ENCODE measurements around the gene ADORA1. TPM values are rescaled to one million over a fixed set of nuclear protein-coding genes. Genes with fewer than 3 reads are reported as not detected.

ADORA1 gene
- total RNA-seq, 1 experiment from 2014 or later, result 1.2 TPM

DNA sequence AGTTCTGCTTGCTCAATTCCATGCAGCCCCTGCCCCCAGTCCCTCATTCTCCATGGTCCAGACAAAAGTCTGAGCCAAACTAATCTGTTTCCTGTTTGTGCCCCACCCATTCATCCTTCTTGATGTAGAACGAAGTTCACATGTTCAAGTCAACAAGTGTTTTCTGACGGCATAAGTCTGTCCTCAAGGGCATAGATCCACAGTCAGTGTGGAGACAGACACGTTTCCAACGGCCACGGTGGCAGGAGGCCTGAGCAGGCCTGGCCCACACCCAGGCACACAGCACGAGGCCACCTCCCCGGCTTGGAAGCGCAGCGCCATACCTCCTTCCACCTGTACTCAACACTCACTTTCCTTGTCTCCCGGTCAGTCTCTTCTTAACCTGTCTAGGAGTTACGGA, 16.1 kb downstream of the ADORA1 start:
- no peak for TF ChIP-seq CTCF (conservative IDR thresholded peaks at IDR 0.05; ENCODE audit: low read depth, low read length)
- TF ChIP-seq EZH2 (IDR thresholded peaks at IDR 0.05; ENCODE audit: borderline replicate concordance, low read depth, low read length, poor library complexity, severe bottlenecking), result no peak
- Histone ChIP-seq H3K9me3 (ENCODE audit: low read depth, low read length, poor library complexity, severe bottlenecking) (no peaks in the 10 kb centered on the region), H3K27ac (ENCODE audit: low read depth, low read length, poor library complexity, severe bottlenecking) (no peak overlapping the region), H3K4me3 (ENCODE audit: low read depth, low read length, poor library complexity, severe bottlenecking) (no peak overlapping the region), H3K4me1 (ENCODE audit: insufficient read depth, low read length, poor library complexity, severe bottlenecking) (peaks cover 5% of the 10 kb centered on the region), H3K36me3 (ENCODE audit: insufficient read depth, low read length, poor library complexity, severe bottlenecking) (no peaks in the 10 kb centered on the region), H3K27me3 (replicated peaks; ENCODE audit: insufficient read depth, low read depth, low read length, poor library complexity) (no peaks in the 10 kb centered on the region)
- BruUV-seq (replicated peaks), result no TSS peak
- ChIA-PET POLR2A (ENCODE audit: low non-redundant PET) (no interaction called here), CTCF (no interaction called here)
- no peak for DNase-seq (ENCODE audit: low spot score)
- intact Hi-C loops (cut with micrococcal nuclease; ENCODE audit: unreplicated experiment), result no loop called here

GRCh38 chr1:203144661-203145060, 17.1 kb downstream of the ADORA1 start:
- H3K36me3 ChIP-seq (ENCODE audit: insufficient read depth, low read length, poor library complexity, severe bottlenecking), result no peaks in the 10 kb centered on the region
- no peak for DNase-seq (ENCODE audit: low spot score)
- peaks cover 5% of the 10 kb centered on the region for H3K4me1 ChIP-seq (ENCODE audit: insufficient read depth, low read length, poor library complexity, severe bottlenecking)
- no peak for TF ChIP-seq EZH2 (IDR thresholded peaks at IDR 0.05; ENCODE audit: borderline replicate concordance, low read depth, low read length, poor library complexity, severe bottlenecking)
- no peak for TF ChIP-seq CTCF (conservative IDR thresholded peaks at IDR 0.05; ENCODE audit: low read depth, low read length)
- no peaks in the 10 kb centered on the region for H3K9me3 ChIP-seq (ENCODE audit: low read depth, low read length, poor library complexity, severe bottlenecking)
- BruUV-seq (replicated peaks), result no TSS peak
- no peak overlapping the region for H3K27ac ChIP-seq (ENCODE audit: low read depth, low read length, poor library complexity, severe bottlenecking)
- CTCF ChIA-PET, result no interaction called here
- intact Hi-C loops (cut with micrococcal nuclease; ENCODE audit: unreplicated experiment), result no loop called here
- POLR2A ChIA-PET (ENCODE audit: low non-redundant PET), result no interaction called here
- no peaks in the 10 kb centered on the region for H3K27me3 ChIP-seq (replicated peaks; ENCODE audit: insufficient read depth, low read depth, low read length, poor library complexity)
- no peak overlapping the region for H3K4me3 ChIP-seq (ENCODE audit: low read depth, low read length, poor library complexity, severe bottlenecking)

DNA sequence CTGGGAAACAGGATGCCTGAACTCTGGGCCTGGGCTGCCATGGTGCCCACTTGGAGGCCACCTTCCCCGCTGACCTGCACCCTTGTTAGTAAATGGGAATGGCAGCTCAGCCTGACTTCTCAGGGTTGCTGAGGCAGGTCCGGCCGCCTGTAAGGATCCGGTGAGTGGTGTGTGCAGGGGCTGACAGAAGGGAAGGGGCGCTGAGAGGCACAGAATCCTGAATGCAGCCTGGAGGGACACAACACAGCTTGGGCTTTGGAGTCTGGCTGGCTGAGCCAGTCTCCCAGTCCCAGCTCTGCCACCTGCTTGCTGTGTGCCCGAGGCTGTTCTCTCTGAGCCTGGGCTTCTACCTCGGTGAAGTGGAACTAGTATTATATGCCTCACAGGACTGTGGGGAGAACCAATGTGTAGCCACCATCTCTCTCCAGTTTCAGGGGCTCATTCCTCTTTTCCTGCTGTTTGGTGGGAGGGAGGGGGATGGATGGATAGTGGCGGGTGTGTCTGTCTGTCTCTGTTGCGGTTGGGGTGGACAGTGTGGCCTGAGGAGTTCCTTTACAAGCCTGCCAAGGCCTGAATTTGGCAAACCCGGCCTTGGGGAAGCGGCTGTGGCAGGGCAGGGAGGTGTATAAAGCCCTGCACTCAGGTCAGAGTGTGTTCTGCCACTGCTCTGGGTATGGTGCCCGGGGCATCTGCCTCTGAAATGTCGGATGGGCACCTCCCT, 18.0 kb downstream of the ADORA1 start:
- TF ChIP-seq CTCF (conservative IDR thresholded peaks at IDR 0.05; ENCODE audit: low read depth, low read length) (no peak), EZH2 (IDR thresholded peaks at IDR 0.05; ENCODE audit: borderline replicate concordance, low read depth, low read length, poor library complexity, severe bottlenecking) (no peak)
- Histone ChIP-seq H3K27me3 (replicated peaks; ENCODE audit: insufficient read depth, low read depth, low read length, poor library complexity) (no peaks in the 10 kb centered on the region), H3K9me3 (ENCODE audit: low read depth, low read length, poor library complexity, severe bottlenecking) (no peaks in the 10 kb centered on the region), H3K36me3 (ENCODE audit: insufficient read depth, low read length, poor library complexity, severe bottlenecking) (no peaks in the 10 kb centered on the region), H3K4me1 (ENCODE audit: insufficient read depth, low read length, poor library complexity, severe bottlenecking) (peaks cover 5% of the 10 kb centered on the region), H3K4me3 (ENCODE audit: low read depth, low read length, poor library complexity, severe bottlenecking) (no peak overlapping the region), H3K27ac (ENCODE audit: low read depth, low read length, poor library complexity, severe bottlenecking) (no peak overlapping the region)
- POLR2A ChIA-PET (ENCODE audit: low non-redundant PET), result no interaction called here
- intact Hi-C loops (cut with micrococcal nuclease; ENCODE audit: unreplicated experiment), result no loop called here
- no TSS peak for BruUV-seq (replicated peaks)
- CTCF ChIA-PET, result interaction anchor here (1.0 kb wide), 1 partner anchor 87 kb away, joined by 9 read pairs; no protein-coding TSS in a partner anchor
- no peak for DNase-seq (ENCODE audit: low spot score)
